ENCODE results near the gene CD74.

CD74 gene

DNA sequence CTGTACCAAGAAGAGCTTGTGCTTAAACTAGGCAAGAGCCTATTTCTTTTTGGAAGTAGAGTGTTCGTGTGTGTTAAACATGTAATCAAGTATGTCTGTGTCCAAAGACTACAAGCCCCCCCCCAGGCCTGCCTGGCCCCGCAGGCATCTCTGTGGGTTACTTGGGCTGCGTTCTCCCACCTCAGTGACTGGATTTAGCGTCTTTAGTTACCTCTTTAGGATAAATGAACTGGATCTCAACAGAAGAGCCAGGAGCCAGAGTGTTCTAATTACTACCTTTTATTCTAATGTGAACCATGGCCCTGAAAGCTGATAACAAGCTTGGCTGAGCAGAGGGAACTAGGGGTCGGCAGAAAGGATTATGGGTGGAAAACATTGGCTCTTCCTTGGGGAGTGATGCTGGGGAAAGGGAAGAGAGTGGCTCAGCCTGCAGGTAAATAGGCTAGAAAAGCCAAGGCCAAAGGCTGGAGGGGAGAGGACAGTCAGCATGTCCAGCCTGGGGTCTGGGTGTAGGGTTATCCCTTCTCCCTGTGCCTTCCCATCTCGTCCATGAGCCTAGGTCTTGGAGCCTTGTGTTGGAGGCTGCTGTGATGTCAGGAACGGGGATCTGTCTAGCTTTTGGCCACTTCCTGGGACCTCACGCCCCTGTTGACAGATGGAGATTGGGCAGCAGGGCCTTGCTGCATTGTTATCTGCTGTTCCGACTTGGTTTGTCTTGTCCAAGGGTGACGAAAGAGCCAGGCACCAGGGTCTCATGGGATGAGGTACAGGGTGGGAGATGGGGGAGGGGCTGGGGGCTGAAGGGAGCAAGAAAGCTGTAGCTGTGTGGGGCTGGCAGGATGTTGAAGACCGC, 11.1 kb downstream of the CD74 start:
- Histone ChIP-seq H4K20me1 (ENCODE audit: low read depth, low read length) (no peaks in the 10 kb centered on the region), H3K79me2 (ENCODE audit: insufficient read depth, low read length) (no peaks in the 10 kb centered on the region), H3K27ac (ENCODE audit: low read depth, low read length) (peak overlapping the region; percentile 46), H3K4me3 (ENCODE audit: insufficient read depth, low read length, poor library complexity, severe bottlenecking) (no peak overlapping the region), H2AFZ (ENCODE audit: low read depth, low read length, severe bottlenecking) (no peak overlapping the region), H3K4me2 (ENCODE audit: low read depth, low read length, poor library complexity, severe bottlenecking) (no peak overlapping the region), H3K36me3 (ENCODE audit: low read length) (peaks cover 10% of the 10 kb centered on the region), H3K9ac (ENCODE audit: low read length) (no peak overlapping the region), H3K27me3 (ENCODE audit: low read length) (no peaks in the 10 kb centered on the region), H3K9me3 (ENCODE audit: insufficient read depth, low read length) (no peaks in the 10 kb centered on the region), H3F3A (ENCODE audit: insufficient read depth) (peaks cover 81% of the 10 kb centered on the region), H3K9me2 (replicated peaks; ENCODE audit: insufficient read depth, low read length) (no peaks in the 10 kb centered on the region)
- TF ChIP-seq EZH2phosphoT487 (conservative IDR thresholded peaks at IDR 0.05; ENCODE audit: low read length) = no peak
- TF ChIP-seq, protein P1, sequence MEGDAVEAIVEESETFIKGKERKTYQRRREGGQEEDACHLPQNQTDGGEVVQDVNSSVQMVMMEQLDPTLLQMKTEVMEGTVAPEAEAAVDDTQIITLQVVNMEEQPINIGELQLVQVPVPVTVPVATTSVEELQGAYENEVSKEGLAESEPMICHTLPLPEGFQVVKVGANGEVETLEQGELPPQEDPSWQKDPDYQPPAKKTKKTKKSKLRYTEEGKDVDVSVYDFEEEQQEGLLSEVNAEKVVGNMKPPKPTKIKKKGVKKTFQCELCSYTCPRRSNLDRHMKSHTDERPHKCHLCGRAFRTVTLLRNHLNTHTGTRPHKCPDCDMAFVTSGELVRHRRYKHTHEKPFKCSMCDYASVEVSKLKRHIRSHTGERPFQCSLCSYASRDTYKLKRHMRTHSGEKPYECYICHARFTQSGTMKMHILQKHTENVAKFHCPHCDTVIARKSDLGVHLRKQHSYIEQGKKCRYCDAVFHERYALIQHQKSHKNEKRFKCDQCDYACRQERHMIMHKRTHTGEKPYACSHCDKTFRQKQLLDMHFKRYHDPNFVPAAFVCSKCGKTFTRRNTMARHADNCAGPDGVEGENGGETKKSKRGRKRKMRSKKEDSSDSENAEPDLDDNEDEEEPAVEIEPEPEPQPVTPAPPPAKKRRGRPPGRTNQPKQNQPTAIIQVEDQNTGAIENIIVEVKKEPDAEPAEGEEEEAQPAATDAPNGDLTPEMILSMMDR (IDR thresholded peaks at IDR 0.05; ENCODE audit: insufficient read depth, low read length, poor library complexity, severe bottlenecking) = no peak

DNA sequence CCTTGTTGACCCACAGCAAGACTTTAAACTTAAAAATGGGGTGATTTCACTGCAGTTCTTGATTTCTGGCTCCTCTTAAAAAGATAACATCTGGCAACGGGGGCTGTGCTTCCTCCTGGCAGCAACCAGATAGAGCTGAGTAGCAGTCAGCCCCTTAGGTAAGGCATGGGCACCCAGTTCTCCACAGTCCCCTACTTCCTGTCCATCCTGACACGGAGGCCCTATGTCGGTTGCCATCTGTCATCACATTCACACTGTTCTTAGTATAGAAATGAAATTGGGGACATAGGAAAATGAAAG, 11.7 kb downstream of the CD74 start:
- Histone ChIP-seq H3K4me2 (ENCODE audit: low read depth, low read length, poor library complexity, severe bottlenecking) (no peak overlapping the region), H3K9me2 (replicated peaks; ENCODE audit: insufficient read depth, low read length) (no peaks in the 10 kb centered on the region), H3K9ac (ENCODE audit: low read length) (no peak overlapping the region), H3K4me3 (ENCODE audit: insufficient read depth, low read length, poor library complexity, severe bottlenecking) (no peak overlapping the region), H4K20me1 (ENCODE audit: low read depth, low read length) (no peaks in the 10 kb centered on the region), H3K9me3 (ENCODE audit: insufficient read depth, low read length) (no peaks in the 10 kb centered on the region), H3K27ac (ENCODE audit: low read depth, low read length) (peak overlapping the region; percentile 46), H3K27me3 (ENCODE audit: low read length) (no peaks in the 10 kb centered on the region), H3F3A (ENCODE audit: insufficient read depth) (peaks cover 77% of the 10 kb centered on the region), H3K36me3 (ENCODE audit: low read length) (peaks cover 7% of the 10 kb centered on the region), H3K79me2 (ENCODE audit: insufficient read depth, low read length) (no peaks in the 10 kb centered on the region), H2AFZ (ENCODE audit: low read depth, low read length, severe bottlenecking) (no peak overlapping the region)
- TF ChIP-seq, protein P1 (IDR thresholded peaks at IDR 0.05; ENCODE audit: insufficient read depth, low read length, poor library complexity, severe bottlenecking) = no peak
- TF ChIP-seq EZH2phosphoT487 (conservative IDR thresholded peaks at IDR 0.05; ENCODE audit: low read length) = no peak

DNA sequence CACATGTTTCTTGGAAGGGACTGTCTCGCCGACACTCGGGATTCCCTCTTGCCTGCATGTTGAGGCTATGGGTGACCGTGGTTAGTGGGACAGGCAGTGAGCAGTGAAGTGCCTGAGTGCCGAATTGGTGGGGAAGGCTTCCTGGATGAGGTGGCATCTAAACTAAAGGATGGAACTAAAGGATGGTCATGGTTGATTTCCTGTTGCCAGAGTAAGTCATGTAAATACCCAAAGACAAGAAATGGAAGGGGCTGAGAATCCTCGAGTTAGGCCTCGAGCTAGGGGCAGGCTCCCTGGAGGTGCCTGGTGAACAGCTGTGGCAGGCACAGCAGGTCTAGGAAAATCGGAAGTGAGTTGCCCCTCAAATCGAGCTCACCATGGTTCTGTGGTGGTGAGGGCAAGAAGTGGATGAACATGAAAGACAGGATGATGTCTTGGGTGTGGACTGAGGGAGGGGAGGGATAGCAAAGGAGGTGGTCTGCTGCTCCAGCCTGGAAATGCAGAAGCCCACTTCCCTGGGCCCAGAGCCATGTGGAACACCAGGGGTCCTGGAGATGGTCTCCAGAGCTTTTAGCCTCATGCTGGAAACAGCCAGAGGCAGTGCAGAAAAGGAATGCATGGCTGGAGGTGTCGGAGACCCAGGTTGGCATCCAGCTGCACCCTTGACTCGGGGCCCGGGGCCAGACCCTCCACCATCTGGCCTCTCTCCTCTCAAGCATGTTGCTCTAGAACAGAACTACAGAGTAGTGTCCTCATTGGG, 12.2 kb downstream of the CD74 start:
- Histone ChIP-seq H3K27ac (ENCODE audit: low read depth, low read length) (peak overlapping the region; percentile 46), H3K79me2 (ENCODE audit: insufficient read depth, low read length) (no peaks in the 10 kb centered on the region), H3F3A (ENCODE audit: insufficient read depth) (peaks cover 72% of the 10 kb centered on the region), H4K20me1 (ENCODE audit: low read depth, low read length) (no peaks in the 10 kb centered on the region), H3K9me2 (replicated peaks; ENCODE audit: insufficient read depth, low read length) (no peaks in the 10 kb centered on the region), H3K36me3 (ENCODE audit: low read length) (peaks cover 5% of the 10 kb centered on the region), H3K9ac (ENCODE audit: low read length) (no peak overlapping the region), H3K9me3 (ENCODE audit: insufficient read depth, low read length) (no peaks in the 10 kb centered on the region), H2AFZ (ENCODE audit: low read depth, low read length, severe bottlenecking) (no peak overlapping the region), H3K4me2 (ENCODE audit: low read depth, low read length, poor library complexity, severe bottlenecking) (no peak overlapping the region), H3K4me3 (ENCODE audit: insufficient read depth, low read length, poor library complexity, severe bottlenecking) (no peak overlapping the region), H3K27me3 (ENCODE audit: low read length) (no peaks in the 10 kb centered on the region)
- TF ChIP-seq EZH2phosphoT487 (conservative IDR thresholded peaks at IDR 0.05; ENCODE audit: low read length) = no peak
- TF ChIP-seq, protein P1 (IDR thresholded peaks at IDR 0.05; ENCODE audit: insufficient read depth, low read length, poor library complexity, severe bottlenecking) = no peak

Measured in SU-DHL-6 (cell line).